HFF-Myc (cell line): ENCODE data around the gene PLEKHA8.
"Not testable (repeated sequence)": the region's sequence is repeated elsewhere in the genome, so short reads cannot be mapped to it uniquely, and the experiment has no call there.

Experiments
- DNase-seq: peaks from one replicate; pipeline ENCODE4 v3.0.0-alpha.2; 2011; ENCODE audit warnings: low read depth; ENCODE audit errors: extremely low read depth
- H3K4me3 ChIP-seq: replicated peaks from 2 replicates; pipeline ENCODE4 v1.5.1; 2011; ENCODE audit warnings: low read depth, mild to moderate bottlenecking, control low read depth, low read length
- CTCF ChIP-seq: IDR thresholded peaks from 2 replicates; pipeline ENCODE4 v1.5.1; 2012; ENCODE audit warnings: mild to moderate bottlenecking, low read depth, low read length, control low read depth; ENCODE audit errors: missing control alignments

Gene PLEKHA8

GRCh38 chr7:30088362-30088761 lies 60.1 kb downstream of the PLEKHA8 start:
- H3K4me3 ChIP-seq: no peak overlapping the region
- no peak for DNase-seq
- no peak for TF ChIP-seq CTCF

- no peak for TF ChIP-seq CTCF
- no peak for DNase-seq
- H3K4me3 ChIP-seq: no peak overlapping the region
These were observed 61.9 kb downstream of the PLEKHA8 start for GRCh38 chr7:30090111-30090510.

- TF ChIP-seq CTCF: no peak
- no peak overlapping the region for H3K4me3 ChIP-seq
- no peak for DNase-seq
These were observed 63.3 kb downstream of the PLEKHA8 start for GRCh38 chr7:30091491-30091912.

GRCh38 chr7:30091987-30092386 lies 63.8 kb downstream of the PLEKHA8 start:
- H3K4me3 ChIP-seq: no peak overlapping the region
- no peak for TF ChIP-seq CTCF
- DNase-seq: no peak

- H3K4me3 ChIP-seq: no peak overlapping the region
- no peak for TF ChIP-seq CTCF
- DNase-seq: no peak
These were observed 65.3 kb downstream of the PLEKHA8 start for GRCh38 chr7:30093420-30093952.

GRCh38 chr7:30098599-30098998 lies 70.4 kb downstream of the PLEKHA8 start:
- not testable (repeated sequence) for DNase-seq, H3K4me3 ChIP-seq

GRCh38 chr7:30102281-30102680 lies 74.1 kb downstream of the PLEKHA8 start:
- DNase-seq: no peak
- no peak overlapping the region for H3K4me3 ChIP-seq
- TF ChIP-seq CTCF: no peak
